Immature natural killer cell (primary cell): Measurements from ENCODE around the gene LIPI. TPM values are rescaled to one million over a fixed set of nuclear protein-coding genes. Genes with fewer than 3 reads are reported as not detected.
"Not testable (repeated sequence)": the region's sequence is repeated elsewhere in the genome, so short reads cannot be mapped to it uniquely, and the experiment has no call there.

Experiments
- DNase-seq, 3 donors: peaks; one replicate each; pipeline ENCODE4 v3.0.0; 2022; ENCODE audit warnings: mixed read lengths in 1 of 3
- H3K27ac Mint-ChIP-seq, 6 donors: one replicate each; pipeline ENCODE4 v1.8.0; 2020; ENCODE audit warnings: mixed read lengths in 6 of 6, mild to moderate bottlenecking in 5 of 6, inconsistent platforms in 4 of 6, moderate library complexity in 3 of 6
- H3K27me3 Mint-ChIP-seq, 3 donors: one replicate each; pipeline ENCODE4 v1.8.0; 2020 to 2021; ENCODE audit warnings: low read depth in 3 of 3, mild to moderate bottlenecking in 3 of 3, mixed read lengths in 3 of 3, moderate library complexity in 3 of 3, inconsistent platforms in 1 of 3
- H3K36me3 Mint-ChIP-seq, 3 donors: one replicate each; pipeline ENCODE4 v1.8.0; 2020; ENCODE audit warnings: mixed read lengths in 3 of 3, inconsistent platforms in 2 of 3, mild to moderate bottlenecking in 2 of 3
- H3K4me1 Mint-ChIP-seq, 2 donors: one replicate each; pipeline ENCODE4 v1.8.0; 2020; ENCODE audit warnings: inconsistent platforms in 2 of 2, mild to moderate bottlenecking in 2 of 2, mixed read lengths in 2 of 2, moderate library complexity in 1 of 2
- H3K4me3 Mint-ChIP-seq, 5 donors: one replicate each; pipeline ENCODE4 v1.8.0; 2020; ENCODE audit warnings: mild to moderate bottlenecking in 5 of 5, mixed read lengths in 5 of 5, inconsistent platforms in 3 of 5, moderate library complexity in 3 of 5
- H3K9me3 Mint-ChIP-seq, 6 donors: one replicate each; pipeline ENCODE4 v1.8.0; 2020; ENCODE audit warnings: mild to moderate bottlenecking in 6 of 6, mixed read lengths in 6 of 6, inconsistent platforms in 4 of 6, moderate library complexity in 3 of 6
- polyA plus RNA-seq, 3 donors: library from polyadenylated mRNA; unstranded; fragments of 300-500 nt; fragmentation: Illumina TruSeq; gene quantifications; one replicate each; pipeline ENCODE4 v1.2.3, GENCODE V29; 2021

The LIPI gene
- polyA plus RNA-seq, 3 donors from 2014 or later, result not detected

GRCh38 chr21:14099570-14099969 lies 111.2 kb downstream of the LIPI start:
- Mint-ChIP-seq H3K4me3 (no peak overlapping the region), H3K36me3 (peaks cover 4 to 6% (median 6%) of the 10 kb centered on the region in 3 donors), H3K27me3 (no peaks in the 10 kb centered on the region), H3K27ac (no peak overlapping the region), H3K4me1 (no peaks in the 10 kb centered on the region), H3K9me3 (peaks cover 0 to 7% (median 0%) of the 10 kb centered on the region in 6 donors)
- no peak for DNase-seq

GRCh38 chr21:14097881-14098499 lies 112.8 kb downstream of the LIPI start:
- Mint-ChIP-seq H3K4me3 (no peak overlapping the region), H3K36me3 (peaks cover 4 to 6% (median 6%) of the 10 kb centered on the region in 3 donors)

DNA sequence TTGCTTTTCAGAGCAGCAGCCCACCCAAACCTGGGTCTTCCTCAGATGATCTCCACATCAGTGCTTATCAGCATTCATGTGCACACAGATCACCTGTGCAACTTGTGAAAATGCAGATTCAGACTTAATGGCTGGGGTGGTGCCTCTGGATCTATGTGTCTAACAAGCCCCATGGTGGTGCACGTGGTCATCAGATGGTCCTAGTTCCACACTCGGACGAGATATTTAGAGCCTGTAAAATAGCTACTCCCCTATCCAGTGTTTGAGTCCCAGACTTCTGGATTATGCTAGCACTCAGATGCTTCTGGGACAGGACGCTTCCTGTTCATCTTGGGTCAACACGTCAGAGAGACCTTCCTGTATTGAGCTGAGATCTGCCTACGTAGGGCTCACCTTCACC lies 114.2 kb downstream of the LIPI start:
- Mint-ChIP-seq H3K27me3 (no peaks in the 10 kb centered on the region), H3K4me3 (no peak overlapping the region), H3K27ac (no peak overlapping the region), H3K4me1 (no peaks in the 10 kb centered on the region), H3K36me3 (peaks cover 4 to 10% (median 6%) of the 10 kb centered on the region in 3 donors), H3K9me3 (peaks cover 0 to 5% (median 0%) of the 10 kb centered on the region in 6 donors)
- DNase-seq, result no peak

More at GRCh38 chr21:14097881-14098499, 112.8 kb downstream of the LIPI start:
- DNase-seq, result no peak
- H3K4me1 Mint-ChIP-seq, result no peaks in the 10 kb centered on the region
- peaks cover 0 to 5% (median 0%) of the 10 kb centered on the region in 6 donors for H3K9me3 Mint-ChIP-seq
- H3K27me3 Mint-ChIP-seq, result no peaks in the 10 kb centered on the region
- H3K27ac Mint-ChIP-seq, result peak overlapping the region in 1 of 6 donors; percentile 2

GRCh38 chr21:14096172-14096571 lies 114.6 kb downstream of the LIPI start:
- Mint-ChIP-seq H3K9me3 (peaks cover 0 to 7% (median 0%) of the 10 kb centered on the region in 6 donors), H3K4me3 (no peak overlapping the region), H3K36me3 (peaks cover 4 to 10% (median 6%) of the 10 kb centered on the region in 3 donors), H3K4me1 (no peaks in the 10 kb centered on the region), H3K27ac (no peak overlapping the region), H3K27me3 (no peaks in the 10 kb centered on the region)
- no peak for DNase-seq

DNA sequence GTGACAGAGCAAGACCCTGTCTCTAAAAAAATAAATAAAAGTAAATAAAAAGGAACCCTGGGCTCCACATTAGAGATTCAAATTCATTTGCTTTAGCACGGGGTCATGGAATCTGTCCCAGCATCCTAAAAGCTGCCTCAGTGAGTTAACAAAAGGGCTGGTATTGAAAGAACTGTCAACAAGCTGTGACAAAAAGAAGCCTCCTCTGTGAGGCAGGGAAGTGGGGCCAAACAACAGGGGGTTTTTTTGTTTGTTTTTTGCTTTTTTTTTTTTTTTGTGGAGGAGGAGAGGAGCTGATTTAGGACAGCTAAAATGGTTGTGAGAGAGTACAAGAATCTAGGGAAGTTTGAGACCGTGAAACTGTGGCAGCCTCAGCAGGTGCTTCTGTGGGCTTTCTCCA lies 115.7 kb downstream of the LIPI start:
- Mint-ChIP-seq H3K4me1 (no peaks in the 10 kb centered on the region), H3K4me3 (no peak overlapping the region), H3K27ac (no peak overlapping the region), H3K36me3 (peaks cover 4 to 10% (median 6%) of the 10 kb centered on the region in 3 donors), H3K9me3 (peaks cover 0 to 7% (median 0%) of the 10 kb centered on the region in 6 donors), H3K27me3 (no peaks in the 10 kb centered on the region)
- no peak for DNase-seq

- H3K27me3 Mint-ChIP-seq, result no peaks in the 10 kb centered on the region
- H3K27ac Mint-ChIP-seq, result no peak overlapping the region
- H3K36me3 Mint-ChIP-seq, result peaks cover 3 to 7% (median 4%) of the 10 kb centered on the region in 3 donors
- H3K4me3 Mint-ChIP-seq, result no peak overlapping the region
- peaks cover 0 to 6% (median 0%) of the 10 kb centered on the region in 6 donors for H3K9me3 Mint-ChIP-seq
- H3K4me1 Mint-ChIP-seq, result no peaks in the 10 kb centered on the region
- DNase-seq, result no peak
Measured at GRCh38 chr21:14092834-14093560, 117.8 kb downstream of the LIPI start.

DNA sequence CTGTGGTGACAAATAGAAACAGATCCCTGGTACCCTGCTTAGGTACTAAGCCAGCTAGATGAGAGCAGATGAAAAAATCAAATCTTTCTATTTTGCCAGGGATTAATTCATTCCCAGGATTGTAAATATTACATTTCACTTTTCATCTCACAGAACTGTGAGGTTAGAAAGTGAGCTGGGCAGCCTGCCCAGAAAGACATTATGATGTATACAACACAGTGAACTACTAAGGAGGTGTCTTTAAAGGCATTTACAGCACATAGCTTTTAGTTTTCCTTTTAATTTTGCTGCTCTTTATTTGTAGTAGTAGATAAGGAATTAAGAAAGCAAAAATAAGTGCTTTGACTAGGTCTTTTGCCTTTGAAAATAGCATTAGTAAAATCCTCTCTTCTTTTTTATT lies 120.6 kb downstream of the LIPI start:
- not testable (repeated sequence) for H3K27ac Mint-ChIP-seq, H3K27me3 Mint-ChIP-seq, H3K36me3 Mint-ChIP-seq, H3K4me3 Mint-ChIP-seq, H3K4me1 Mint-ChIP-seq, H3K9me3 Mint-ChIP-seq, DNase-seq

- peaks cover 0 to 2% (median 0%) of the 10 kb centered on the region in 3 donors for H3K27me3 Mint-ChIP-seq
- no peak for DNase-seq
- H3K9me3 Mint-ChIP-seq, result peaks cover 2 to 9% (median 4%) of the 10 kb centered on the region in 6 donors
- H3K4me3 Mint-ChIP-seq, result no peak overlapping the region
- H3K4me1 Mint-ChIP-seq, result no peaks in the 10 kb centered on the region
- H3K27ac Mint-ChIP-seq, result no peak overlapping the region
- peaks cover 0 to 7% (median under 1%) of the 10 kb centered on the region in 3 donors for H3K36me3 Mint-ChIP-seq
Measured at GRCh38 chr21:14088391-14088790, 122.4 kb downstream of the LIPI start.

- H3K4me1 Mint-ChIP-seq, result no peaks in the 10 kb centered on the region
- H3K4me3 Mint-ChIP-seq, result no peak overlapping the region
- no peak for DNase-seq
- peaks cover 3 to 13% (median 8%) of the 10 kb centered on the region in 6 donors for H3K9me3 Mint-ChIP-seq
- peaks cover 0 to 2% (median 0%) of the 10 kb centered on the region in 3 donors for H3K27me3 Mint-ChIP-seq
- H3K27ac Mint-ChIP-seq, result no peak overlapping the region
- peaks cover 0 to 4% (median 4%) of the 10 kb centered on the region in 3 donors for H3K36me3 Mint-ChIP-seq
Measured at GRCh38 chr21:14086553-14086952, 124.2 kb downstream of the LIPI start.

- H3K4me1 Mint-ChIP-seq, result no peaks in the 10 kb centered on the region
- H3K4me3 Mint-ChIP-seq, result no peak overlapping the region
- H3K27me3 Mint-ChIP-seq, result peaks cover 0 to 2% (median 0%) of the 10 kb centered on the region in 3 donors
- no peak for DNase-seq
- no peak overlapping the region for H3K27ac Mint-ChIP-seq
- peaks cover 0 to 7% (median 4%) of the 10 kb centered on the region in 3 donors for H3K36me3 Mint-ChIP-seq
- peaks cover 4 to 24% (median 10%) of the 10 kb centered on the region in 6 donors for H3K9me3 Mint-ChIP-seq
Measured at GRCh38 chr21:14084701-14085100, 126.1 kb downstream of the LIPI start.

DNA sequence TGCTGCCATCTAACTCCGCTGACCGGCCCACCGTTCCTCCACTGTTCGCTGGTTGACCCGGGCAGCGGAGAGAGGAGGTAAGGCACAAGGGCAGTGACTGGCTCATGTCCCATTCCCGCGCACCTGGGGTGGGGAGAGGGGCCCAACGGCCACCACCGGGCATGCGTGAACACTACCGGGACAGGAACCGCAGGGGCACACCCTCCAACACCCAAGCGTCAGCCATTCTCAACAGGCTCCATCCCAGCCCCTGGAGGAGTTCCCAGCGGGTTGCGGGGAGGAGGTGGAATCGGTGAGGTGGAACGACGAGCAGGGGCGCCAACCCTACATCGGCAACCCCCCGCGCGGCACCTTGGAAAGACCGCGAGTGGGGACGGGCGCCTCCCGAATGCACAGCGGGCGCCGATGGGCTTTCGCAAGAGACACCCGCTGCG lies 126.7 kb downstream of the LIPI start:
- H3K4me1 Mint-ChIP-seq, result no peaks in the 10 kb centered on the region
- peaks cover 0 to 3% (median 0%) of the 10 kb centered on the region in 3 donors for H3K27me3 Mint-ChIP-seq
- peaks cover 0 to 7% (median 4%) of the 10 kb centered on the region in 3 donors for H3K36me3 Mint-ChIP-seq
- H3K4me3 Mint-ChIP-seq, result no peak overlapping the region
- H3K9me3 Mint-ChIP-seq, result peaks cover 4 to 27% (median 16%) of the 10 kb centered on the region in 6 donors
- no peak overlapping the region for H3K27ac Mint-ChIP-seq
- no peak for DNase-seq

DNA sequence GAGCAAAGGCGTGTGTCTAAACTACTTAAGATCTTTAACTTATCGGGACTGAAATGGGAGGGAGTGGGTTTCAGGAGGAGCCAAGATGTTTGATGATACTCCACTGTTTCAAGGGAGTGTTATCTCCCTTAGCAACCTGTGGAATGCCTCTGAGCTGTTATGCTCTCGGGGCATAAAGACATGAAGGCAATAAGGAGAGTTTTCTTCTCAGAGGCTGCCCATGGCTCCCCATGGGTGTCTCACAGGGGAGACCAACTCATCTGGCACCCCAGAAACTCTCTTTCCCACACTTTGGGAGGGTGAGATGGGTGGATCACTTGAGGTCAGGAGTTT lies 130.0 kb downstream of the LIPI start:
- Mint-ChIP-seq H3K4me3 (no peak overlapping the region), H3K27me3 (peaks cover 0 to 2% (median 0%) of the 10 kb centered on the region in 3 donors), H3K36me3 (peaks cover 0 to 10% (median 3%) of the 10 kb centered on the region in 3 donors), H3K9me3 (peaks cover 7 to 43% (median 38%) of the 10 kb centered on the region in 6 donors), H3K27ac (no peak overlapping the region), H3K4me1 (no peaks in the 10 kb centered on the region)
- DNase-seq, result no peak

DNA sequence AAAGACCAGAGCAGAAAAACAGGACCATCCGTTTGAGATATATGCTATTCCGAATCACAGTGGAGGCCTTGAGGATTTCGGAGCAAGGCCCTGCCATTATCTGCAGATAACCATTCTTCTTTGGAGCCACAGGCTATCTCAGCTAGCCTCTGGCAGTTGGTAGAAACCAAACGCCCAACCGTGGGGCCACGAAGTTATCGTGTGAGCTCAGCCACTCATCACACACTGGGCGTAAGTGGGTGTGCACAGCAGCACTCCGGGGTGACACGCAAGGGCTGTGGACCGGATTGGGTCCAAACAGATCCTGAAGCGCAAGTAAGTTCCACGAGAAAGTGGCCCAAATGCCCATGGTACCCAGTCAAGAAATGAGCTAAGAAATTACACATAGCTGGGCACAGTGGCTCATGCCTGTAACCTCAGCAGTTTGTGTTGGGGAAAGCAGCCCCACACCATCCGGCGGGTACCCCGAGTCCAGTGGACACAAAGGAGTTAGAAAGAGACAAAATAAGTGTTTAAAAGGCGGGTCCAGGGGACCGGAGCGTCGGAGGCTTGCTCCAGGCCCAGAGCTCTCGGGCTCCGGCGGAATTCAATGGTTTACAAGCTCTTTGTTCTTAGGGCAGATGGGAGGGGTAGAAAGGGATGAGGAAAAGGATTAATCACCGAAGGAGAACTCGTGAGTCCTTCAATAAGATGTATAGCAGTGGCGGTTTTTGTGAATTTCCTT lies 130.6 kb downstream of the LIPI start:
- peaks cover 7 to 43% (median 38%) of the 10 kb centered on the region in 6 donors for H3K9me3 Mint-ChIP-seq
- H3K4me3 Mint-ChIP-seq, result no peak overlapping the region
- no peak for DNase-seq
- no peaks in the 10 kb centered on the region for H3K4me1 Mint-ChIP-seq
- H3K36me3 Mint-ChIP-seq, result peaks cover 0 to 10% (median 3%) of the 10 kb centered on the region in 3 donors
- H3K27ac Mint-ChIP-seq, result no peak overlapping the region
- H3K27me3 Mint-ChIP-seq, result peaks cover 0 to 2% (median 0%) of the 10 kb centered on the region in 3 donors
